Measurements from ENCODE around the gene SDC1. TPM values are rescaled to one million over a fixed set of nuclear protein-coding genes. Genes with fewer than 3 reads are reported as not detected.

The SDC1 gene
- total RNA-seq, 3 donors from 2014 or later: 65.3 to 170 (median 162) TPM

- ATAC-seq: no peak
- intact Hi-C loops (cut with DNase I, micrococcal nuclease): no loop called here
- Histone ChIP-seq H3K4me1 (ENCODE audit: low read depth) (peaks cover 19% of the 10 kb centered on the region), H3K36me3 (ENCODE audit: low read depth) (no peaks in the 10 kb centered on the region), H3K9me3 (no peaks in the 10 kb centered on the region), H3K4me3 (no peak overlapping the region)
- TF ChIP-seq, protein P1, sequence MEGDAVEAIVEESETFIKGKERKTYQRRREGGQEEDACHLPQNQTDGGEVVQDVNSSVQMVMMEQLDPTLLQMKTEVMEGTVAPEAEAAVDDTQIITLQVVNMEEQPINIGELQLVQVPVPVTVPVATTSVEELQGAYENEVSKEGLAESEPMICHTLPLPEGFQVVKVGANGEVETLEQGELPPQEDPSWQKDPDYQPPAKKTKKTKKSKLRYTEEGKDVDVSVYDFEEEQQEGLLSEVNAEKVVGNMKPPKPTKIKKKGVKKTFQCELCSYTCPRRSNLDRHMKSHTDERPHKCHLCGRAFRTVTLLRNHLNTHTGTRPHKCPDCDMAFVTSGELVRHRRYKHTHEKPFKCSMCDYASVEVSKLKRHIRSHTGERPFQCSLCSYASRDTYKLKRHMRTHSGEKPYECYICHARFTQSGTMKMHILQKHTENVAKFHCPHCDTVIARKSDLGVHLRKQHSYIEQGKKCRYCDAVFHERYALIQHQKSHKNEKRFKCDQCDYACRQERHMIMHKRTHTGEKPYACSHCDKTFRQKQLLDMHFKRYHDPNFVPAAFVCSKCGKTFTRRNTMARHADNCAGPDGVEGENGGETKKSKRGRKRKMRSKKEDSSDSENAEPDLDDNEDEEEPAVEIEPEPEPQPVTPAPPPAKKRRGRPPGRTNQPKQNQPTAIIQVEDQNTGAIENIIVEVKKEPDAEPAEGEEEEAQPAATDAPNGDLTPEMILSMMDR (IDR thresholded peaks at IDR 0.05): no peak
- DNase-seq: peak in 1 of 3 donors; percentile 9
Observed at GRCh38 chr2:20189299-20189931, 35.5 kb downstream of the SDC1 start.

DNA sequence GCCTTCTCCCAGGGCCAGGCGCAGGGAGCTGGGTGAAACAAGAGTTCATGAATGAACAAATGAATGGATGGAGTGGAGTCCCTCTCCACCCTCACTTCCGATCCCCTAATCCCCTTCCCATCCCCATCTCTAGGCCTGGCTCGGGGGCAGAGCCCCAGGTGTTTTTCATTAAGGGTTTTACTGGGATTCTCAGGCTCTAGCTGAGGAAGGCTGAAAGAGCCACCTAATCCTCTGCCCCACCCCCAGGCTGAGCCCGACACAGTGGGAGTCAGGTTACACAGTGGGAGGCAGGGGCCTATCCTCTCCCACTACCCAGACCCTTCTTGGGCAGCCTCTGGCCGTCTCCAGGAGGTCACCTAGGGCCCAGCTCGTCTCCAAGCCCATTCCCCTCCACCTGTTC, 36.1 kb downstream of the SDC1 start:
- Histone ChIP-seq H3K9me3 (no peaks in the 10 kb centered on the region), H3K36me3 (ENCODE audit: low read depth) (no peaks in the 10 kb centered on the region), H3K4me3 (no peak overlapping the region), H3K4me1 (ENCODE audit: low read depth) (peaks cover 19% of the 10 kb centered on the region)
- no peak for DNase-seq
- TF ChIP-seq, protein P1 (IDR thresholded peaks at IDR 0.05): no peak
- ATAC-seq: no peak
- intact Hi-C loops (cut with DNase I, micrococcal nuclease): no loop called here

DNA sequence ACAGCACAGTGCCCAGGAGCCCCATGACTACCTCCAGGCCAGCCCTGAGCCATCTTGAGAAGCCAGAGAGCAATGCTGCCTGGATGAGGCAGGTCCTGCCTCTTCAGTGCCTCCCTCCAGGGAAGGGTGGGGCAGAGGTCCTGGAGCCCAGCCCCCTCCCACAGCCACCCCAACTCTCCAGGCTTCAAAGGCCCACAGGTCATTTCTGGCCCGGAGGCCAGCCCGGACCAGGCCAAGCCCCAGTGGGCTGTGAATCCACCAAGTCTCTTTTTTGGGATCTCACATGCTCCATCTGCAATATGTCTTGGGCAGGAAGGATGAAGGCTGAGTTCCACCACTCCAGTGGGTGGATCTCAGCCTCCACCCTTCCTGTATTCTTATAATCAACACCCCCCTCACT, 36.7 kb downstream of the SDC1 start:
- intact Hi-C loops (cut with DNase I, micrococcal nuclease): no loop called here
- no peak overlapping the region for H3K4me3 ChIP-seq
- TF ChIP-seq, protein P1 (IDR thresholded peaks at IDR 0.05): no peak
- ATAC-seq (no peak), DNase-seq (peak in 1 of 3 donors; percentile 31)
- H3K9me3 ChIP-seq: no peaks in the 10 kb centered on the region
- no peaks in the 10 kb centered on the region for H3K36me3 ChIP-seq (ENCODE audit: low read depth)
- peaks cover 19% of the 10 kb centered on the region for H3K4me1 ChIP-seq (ENCODE audit: low read depth)

- no peak for ATAC-seq
- H3K9me3 ChIP-seq: no peaks in the 10 kb centered on the region
Observed at GRCh38 chr2:20187331-20187730, 37.6 kb downstream of the SDC1 start.

DNA sequence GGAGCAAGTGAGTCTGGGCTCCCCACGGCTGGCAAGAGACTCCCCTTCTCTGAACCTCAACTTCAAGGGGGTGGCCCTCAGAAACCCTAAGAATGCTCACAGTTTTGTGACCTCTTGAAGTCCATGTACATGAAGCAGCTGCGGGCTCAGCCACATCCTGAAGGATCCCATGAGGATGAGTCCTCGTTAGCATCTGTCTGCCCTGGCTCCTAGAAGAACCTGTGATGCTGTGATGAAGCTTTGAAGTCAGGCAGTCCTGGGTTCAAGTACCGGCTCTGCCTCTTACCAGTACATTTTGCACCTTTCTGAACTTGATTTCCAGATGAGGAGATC, 38.1 kb downstream of the SDC1 start:
- TF ChIP-seq, protein P1 (IDR thresholded peaks at IDR 0.05): no peak
- no peaks in the 10 kb centered on the region for H3K36me3 ChIP-seq (ENCODE audit: low read depth)
- H3K4me3 ChIP-seq: no peak overlapping the region
- H3K4me1 ChIP-seq (ENCODE audit: low read depth): peaks cover 23% of the 10 kb centered on the region
- H3K9me3 ChIP-seq: no peaks in the 10 kb centered on the region
- no peak for ATAC-seq
- no peak for DNase-seq
- intact Hi-C loops (cut with DNase I, micrococcal nuclease): no loop called here

More at GRCh38 chr2:20187331-20187730, 37.6 kb downstream of the SDC1 start:
- TF ChIP-seq, protein P1 (IDR thresholded peaks at IDR 0.05): no peak
- intact Hi-C loops (cut with DNase I, micrococcal nuclease): no loop called here
- H3K4me1 ChIP-seq (ENCODE audit: low read depth): peaks cover 20% of the 10 kb centered on the region
- DNase-seq: peak in 1 of 3 donors; percentile 36
- H3K4me3 ChIP-seq: no peak overlapping the region
- no peaks in the 10 kb centered on the region for H3K36me3 ChIP-seq (ENCODE audit: low read depth)

All from mucosa of descending colon (tissue), 3 donors.